DOHH2 (cell line): Measurements from ENCODE around the gene EGFL8.

Source experiments
- H3F3A ChIP-seq: fragments of 200-600 bp; sonication (generic), shearing (Covaris generic); 2 replicates; pipeline ENCODE4 v1.6.0; 2016; ENCODE audit warnings: antibody characterized with exemption, mild to moderate bottlenecking; ENCODE audit not compliant: control insufficient read depth, insufficient read depth
- H3K27ac ChIP-seq: fragments of 200-600 bp; sonication (generic); 2 replicates; pipeline ENCODE4 v1.5.1; 2014; ENCODE audit warnings: low read depth, mild to moderate bottlenecking, low read length, moderate library complexity
- H3K27me3 ChIP-seq: fragments of 200-600 bp; sonication (generic); 2 replicates; pipeline ENCODE4 v1.6.1; 2014; ENCODE audit warnings: mild to moderate bottlenecking, low read length, mixed read lengths; ENCODE audit not compliant: control insufficient read depth
- H3K36me3 ChIP-seq: fragments of 200-600 bp; sonication (generic); 2 replicates; pipeline ENCODE4 v1.6.1; 2014; ENCODE audit warnings: mild to moderate bottlenecking, low read length, moderate library complexity, mixed read lengths; ENCODE audit not compliant: control insufficient read depth
- H3K4me1 ChIP-seq: fragments of 200-600 bp; sonication (generic); 2 replicates; pipeline ENCODE4 v1.6.1; 2014; ENCODE audit warnings: mild to moderate bottlenecking, low read length, mixed read lengths; ENCODE audit not compliant: control insufficient read depth
- H3K4me2 ChIP-seq: fragments of 200-600 bp; sonication (generic); 2 replicates; pipeline ENCODE4 v1.6.0; 2014; ENCODE audit warnings: mild to moderate bottlenecking, low read length, moderate library complexity
- H3K4me3 ChIP-seq: fragments of 200-600 bp; sonication (generic); 2 replicates; pipeline ENCODE4 v1.5.1; 2014; ENCODE audit warnings: mild to moderate bottlenecking, low read length, mixed read lengths
- H3K79me2 ChIP-seq: fragments of 200-600 bp; sonication (generic); 2 replicates; pipeline ENCODE4 v1.6.1; 2014; ENCODE audit warnings: mild to moderate bottlenecking, low read length, mixed read lengths; ENCODE audit not compliant: control insufficient read depth
- H3K9me2 ChIP-seq: fragments of 200-600 bp; sonication (generic); replicated peaks from 2 replicates; pipeline ENCODE4 v1.6.1; 2014; ENCODE audit warnings: mild to moderate bottlenecking, low read length, mixed read lengths; ENCODE audit not compliant: control insufficient read depth
- H3K9me3 ChIP-seq: fragments of 200-600 bp; sonication (generic); 2 replicates; pipeline ENCODE4 v1.6.1; 2014; ENCODE audit warnings: antibody characterized with exemption, low read length, mixed read lengths; ENCODE audit not compliant: control insufficient read depth, insufficient read depth
- H4K20me1 ChIP-seq: fragments of 200-600 bp; sonication (generic); 2 replicates; pipeline ENCODE4 v1.6.0; 2014; ENCODE audit warnings: low read depth, mild to moderate bottlenecking, antibody characterized with exemption, low read length, moderate library complexity; ENCODE audit not compliant: control insufficient read depth, insufficient read depth
- EZH2phosphoT487 ChIP-seq: fragments of 200-600 bp; sonication (generic); IDR thresholded peaks from 2 replicates; pipeline ENCODE4 v1.6.1; 2017; ENCODE audit warnings: borderline replicate concordance, mild to moderate bottlenecking, antibody characterized with exemption, low read length, moderate library complexity, mixed read lengths
- TF ChIP-seq, protein P1 (sequence below): fragments of 200-600 bp; sonication (generic); IDR thresholded peaks from one replicate; pipeline ENCODE4 v1.5.1; 2014; ENCODE audit warnings: antibody characterized with exemption, mild to moderate bottlenecking, low read depth, low read length; ENCODE audit not compliant: poor library complexity, severe bottlenecking

EGFL8 gene

DNA sequence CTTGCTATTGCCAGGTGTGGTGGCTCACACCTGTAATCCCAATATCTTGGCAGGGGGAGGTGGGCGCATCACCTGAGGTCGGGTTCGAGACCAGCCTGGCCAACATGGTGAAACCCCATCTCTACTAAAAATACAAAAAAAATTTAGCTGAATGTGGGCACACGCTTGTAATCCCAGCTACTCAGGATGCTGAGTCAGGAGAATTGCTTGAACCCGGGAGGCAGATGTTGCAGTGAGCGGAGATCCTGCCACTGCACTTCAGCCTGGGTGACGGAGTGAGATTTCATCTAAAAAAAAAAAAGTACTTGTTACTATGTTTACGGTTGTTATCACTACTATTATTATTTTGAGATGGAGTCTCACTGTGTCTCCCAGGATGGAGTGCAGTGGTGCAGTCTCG, 7.5 kb upstream of the EGFL8 start:
- TF ChIP-seq, protein P1, sequence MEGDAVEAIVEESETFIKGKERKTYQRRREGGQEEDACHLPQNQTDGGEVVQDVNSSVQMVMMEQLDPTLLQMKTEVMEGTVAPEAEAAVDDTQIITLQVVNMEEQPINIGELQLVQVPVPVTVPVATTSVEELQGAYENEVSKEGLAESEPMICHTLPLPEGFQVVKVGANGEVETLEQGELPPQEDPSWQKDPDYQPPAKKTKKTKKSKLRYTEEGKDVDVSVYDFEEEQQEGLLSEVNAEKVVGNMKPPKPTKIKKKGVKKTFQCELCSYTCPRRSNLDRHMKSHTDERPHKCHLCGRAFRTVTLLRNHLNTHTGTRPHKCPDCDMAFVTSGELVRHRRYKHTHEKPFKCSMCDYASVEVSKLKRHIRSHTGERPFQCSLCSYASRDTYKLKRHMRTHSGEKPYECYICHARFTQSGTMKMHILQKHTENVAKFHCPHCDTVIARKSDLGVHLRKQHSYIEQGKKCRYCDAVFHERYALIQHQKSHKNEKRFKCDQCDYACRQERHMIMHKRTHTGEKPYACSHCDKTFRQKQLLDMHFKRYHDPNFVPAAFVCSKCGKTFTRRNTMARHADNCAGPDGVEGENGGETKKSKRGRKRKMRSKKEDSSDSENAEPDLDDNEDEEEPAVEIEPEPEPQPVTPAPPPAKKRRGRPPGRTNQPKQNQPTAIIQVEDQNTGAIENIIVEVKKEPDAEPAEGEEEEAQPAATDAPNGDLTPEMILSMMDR, result no peak
- no peak for TF ChIP-seq EZH2phosphoT487
- Histone ChIP-seq H3K4me2 (no peak overlapping the region), H3K79me2 (peaks cover 15% of the 10 kb centered on the region), H3F3A (peaks cover 7% of the 10 kb centered on the region; the same call in 1 of the 2 replicates), H3K4me1 (peaks cover 29% of the 10 kb centered on the region), H3K9me2 (no peaks in the 10 kb centered on the region), H3K9me3 (no peaks in the 10 kb centered on the region), H3K27ac (no peak overlapping the region), H3K27me3 (no peaks in the 10 kb centered on the region), H3K4me3 (no peak overlapping the region), H3K36me3 (peaks cover 29% of the 10 kb centered on the region), H4K20me1 (no peaks in the 10 kb centered on the region)

DNA sequence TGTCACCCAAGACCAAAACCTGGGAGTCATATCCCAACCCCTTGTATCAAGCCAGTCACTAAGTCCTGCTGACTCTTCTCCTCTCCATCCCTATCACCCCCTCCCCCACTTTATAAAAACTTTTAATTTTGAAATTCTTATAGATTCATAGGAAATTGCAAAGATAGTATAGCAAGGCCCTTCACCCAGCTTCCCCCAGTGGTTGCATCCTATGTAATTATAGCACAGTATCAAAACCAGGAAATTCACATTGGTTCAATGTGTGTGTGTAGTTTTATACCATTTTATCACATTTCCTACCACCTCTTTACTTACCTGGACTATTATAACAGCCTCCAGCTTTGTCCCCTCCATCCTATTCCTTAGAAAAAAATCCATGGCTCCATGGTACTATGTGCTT, 6.3 kb upstream of the EGFL8 start:
- no peak overlapping the region for H3K27ac ChIP-seq
- peaks cover 35% of the 10 kb centered on the region for H3K36me3 ChIP-seq
- no peaks in the 10 kb centered on the region for H3K27me3 ChIP-seq
- no peaks in the 10 kb centered on the region for H3K9me2 ChIP-seq
- no peak overlapping the region for H3K4me2 ChIP-seq
- no peaks in the 10 kb centered on the region for H4K20me1 ChIP-seq
- H3K79me2 ChIP-seq, result peaks cover 15% of the 10 kb centered on the region
- no peak overlapping the region for H3K4me3 ChIP-seq
- H3K9me3 ChIP-seq, result no peaks in the 10 kb centered on the region
- TF ChIP-seq, protein P1, result no peak
- no peak for TF ChIP-seq EZH2phosphoT487
- H3F3A ChIP-seq, result peaks cover 2% of the 10 kb centered on the region; the same call in 1 of the 2 replicates
- peaks cover 17% of the 10 kb centered on the region for H3K4me1 ChIP-seq

DNA sequence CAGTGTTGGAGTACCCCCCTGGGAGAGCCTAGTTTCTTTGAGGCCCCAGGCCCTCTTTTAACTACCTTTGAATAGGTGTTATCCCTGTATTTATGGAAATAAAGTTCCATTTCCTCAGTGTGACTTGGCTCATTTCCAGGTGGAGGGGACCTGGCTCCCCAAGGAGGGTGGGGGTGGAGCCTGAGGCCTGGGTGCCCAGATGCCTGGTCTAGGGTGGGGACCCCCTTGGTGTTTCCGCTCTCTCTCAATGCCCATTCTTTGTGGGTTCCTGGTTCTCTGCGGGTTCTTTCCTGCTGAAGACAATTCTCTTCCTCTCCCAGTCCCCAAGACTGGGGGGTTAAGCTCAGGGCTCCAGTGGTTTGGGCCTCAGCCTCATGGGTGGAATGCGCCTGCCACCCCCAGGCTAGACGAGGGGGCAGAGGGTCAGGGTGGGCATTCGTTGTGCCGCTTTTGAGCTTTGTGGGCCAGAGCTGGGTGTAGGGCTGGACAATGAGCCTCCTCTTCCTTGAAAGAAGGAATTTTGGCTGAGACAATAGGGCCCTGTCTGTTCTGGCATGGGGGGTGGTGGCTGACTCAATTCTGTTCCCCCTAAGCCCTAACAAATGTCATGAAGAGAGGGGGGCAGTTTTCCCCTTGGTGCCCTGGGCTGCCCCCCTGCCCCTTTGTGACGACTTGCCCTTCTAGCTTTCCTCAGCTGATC, 686 bp upstream of the EGFL8 start:
- no peak for TF ChIP-seq EZH2phosphoT487
- TF ChIP-seq, protein P1, result no peak
- Histone ChIP-seq H3K9me2 (no peaks in the 10 kb centered on the region), H3K27me3 (no peaks in the 10 kb centered on the region), H3K4me1 (peaks cover 10% of the 10 kb centered on the region), H3K4me3 (no peak overlapping the region), H3K9me3 (no peaks in the 10 kb centered on the region), H3K36me3 (peaks cover 28% of the 10 kb centered on the region), H3K27ac (no peak overlapping the region), H3K79me2 (no peaks in the 10 kb centered on the region), H4K20me1 (no peaks in the 10 kb centered on the region), H3F3A (no peaks in the 10 kb centered on the region), H3K4me2 (no peak overlapping the region)
